ENCODE results near the gene LRRC73. TPM values are rescaled to one million over a fixed set of nuclear protein-coding genes. Genes with fewer than 3 reads are reported as not detected.

Gene LRRC73
- total RNA-seq, 2 experiments from 2014 or later: 0.45 to 0.52 TPM

GRCh38 chr6:43524483-43524961 is 14.4 kb upstream of the LRRC73 start:
- Mint-ChIP-seq H3K4me3 (no peak overlapping the region), H3K27me3 (no peaks in the 10 kb centered on the region), H3K4me1 (ENCODE audit: low read depth) (peaks cover 5% of the 10 kb centered on the region), H3K27ac (no peak overlapping the region), H3K36me3 (ENCODE audit: low read depth) (peaks cover 76% of the 10 kb centered on the region), H3K9me3 (no peaks in the 10 kb centered on the region)
- ATAC-seq (ENCODE audit: poor library complexity) (no peak), DNase-seq (no peak)
- no peaks in the 10 kb centered on the region for H3K9me3 ChIP-seq (ENCODE audit: control insufficient read depth in 1 of 2, insufficient read depth in 1 of 2, low read length in 2 of 2)
- intact Hi-C loops (cut with DNase I, micrococcal nuclease): no loop called here
- H3K4me1 ChIP-seq (ENCODE audit: insufficient read depth, low read length): no peaks in the 10 kb centered on the region
- peaks cover 96% of the 10 kb centered on the region for H3K36me3 ChIP-seq (ENCODE audit: insufficient read depth, low read length)
- ChIA-PET CTCF (no interaction called here), POLR2A (no interaction called here)
- no peak overlapping the region for H3K4me3 ChIP-seq (ENCODE audit: low read length)
- TF ChIP-seq CTCF (IDR thresholded peaks at IDR 0.05): no peak
- H3K27ac ChIP-seq (ENCODE audit: low read depth in 1 of 2, low read length in 2 of 2): no peak overlapping the region
- H3K27me3 ChIP-seq (ENCODE audit: control insufficient read depth in 1 of 2, insufficient read depth in 2 of 2, low read length in 2 of 2): no peaks in the 10 kb centered on the region

- Histone ChIP-seq H3K27me3 (ENCODE audit: control insufficient read depth in 1 of 2, insufficient read depth in 2 of 2, low read length in 2 of 2) (no peaks in the 10 kb centered on the region), H3K4me3 (ENCODE audit: low read length) (no peak overlapping the region), H3K4me1 (ENCODE audit: insufficient read depth, low read length) (peaks cover 6% of the 10 kb centered on the region), H3K36me3 (ENCODE audit: insufficient read depth, low read length) (peaks cover 91% of the 10 kb centered on the region), H3K27ac (ENCODE audit: low read depth in 1 of 2, low read length in 2 of 2) (no peak overlapping the region), H3K9me3 (ENCODE audit: control insufficient read depth in 1 of 2, insufficient read depth in 1 of 2, low read length in 2 of 2) (no peaks in the 10 kb centered on the region)
- peak overlapping the region; percentile 20 for H3K27ac Mint-ChIP-seq
- H3K4me3 Mint-ChIP-seq: no peak overlapping the region
- no peaks in the 10 kb centered on the region for H3K27me3 Mint-ChIP-seq
- POLR2A ChIA-PET: no interaction called here
- intact Hi-C loops (cut with DNase I, micrococcal nuclease): no loop called here
- ATAC-seq (ENCODE audit: poor library complexity): no peak
- CTCF ChIA-PET: no interaction called here
- peaks cover 5% of the 10 kb centered on the region for H3K4me1 Mint-ChIP-seq (ENCODE audit: low read depth)
- H3K9me3 Mint-ChIP-seq: no peaks in the 10 kb centered on the region
- TF ChIP-seq CTCF (IDR thresholded peaks at IDR 0.05): no peak
- no peak for DNase-seq
- peaks cover 65% of the 10 kb centered on the region for H3K36me3 Mint-ChIP-seq (ENCODE audit: low read depth)
Observed at GRCh38 chr6:43523284-43523683, 13.1 kb upstream of the LRRC73 start.

GRCh38 chr6:43522547-43523261 is 12.6 kb upstream of the LRRC73 start:
- no peaks in the 10 kb centered on the region for H3K27me3 ChIP-seq (ENCODE audit: control insufficient read depth in 1 of 2, insufficient read depth in 2 of 2, low read length in 2 of 2)
- Mint-ChIP-seq H3K27ac (peak overlapping the region; percentile 20), H3K36me3 (ENCODE audit: low read depth) (peaks cover 60% of the 10 kb centered on the region), H3K27me3 (no peaks in the 10 kb centered on the region), H3K4me3 (no peak overlapping the region), H3K9me3 (no peaks in the 10 kb centered on the region), H3K4me1 (ENCODE audit: low read depth) (peaks cover 5% of the 10 kb centered on the region)
- intact Hi-C loops (cut with DNase I, micrococcal nuclease): no loop called here
- no peaks in the 10 kb centered on the region for H3K9me3 ChIP-seq (ENCODE audit: control insufficient read depth in 1 of 2, insufficient read depth in 1 of 2, low read length in 2 of 2)
- no peak overlapping the region for H3K4me3 ChIP-seq (ENCODE audit: low read length)
- H3K36me3 ChIP-seq (ENCODE audit: insufficient read depth, low read length): peaks cover 85% of the 10 kb centered on the region
- H3K4me1 ChIP-seq (ENCODE audit: insufficient read depth, low read length): peaks cover 11% of the 10 kb centered on the region
- ATAC-seq (ENCODE audit: poor library complexity) (no peak), DNase-seq (no peak)
- TF ChIP-seq CTCF (IDR thresholded peaks at IDR 0.05): no peak
- ChIA-PET POLR2A (interaction anchor here (1.2 kb wide), 1 partner anchor 16 kb away, joined by 3 read pairs; no protein-coding TSS in a partner anchor), CTCF (interaction anchor here (0.7 kb wide), 1 partner anchor 17 kb away, joined by 3 read pairs; no protein-coding TSS in a partner anchor)
- H3K27ac ChIP-seq (ENCODE audit: low read depth in 1 of 2, low read length in 2 of 2): no peak overlapping the region

Measured in CD4-positive, alpha-beta T cell (primary cell).